ENCODE measurements around the gene R3HDM2.
"Not testable (repeated sequence)": the region's sequence is repeated elsewhere in the genome, so short reads cannot be mapped to it uniquely, and the experiment has no call there.

Gene R3HDM2

GRCh38 chr12:57300961-57301584, 129.8 kb downstream of the R3HDM2 start:
- no peak overlapping the region for H3K9ac ChIP-seq (ENCODE audit: low read depth, low read length)
- no peak overlapping the region for H3K4me2 ChIP-seq (ENCODE audit: low read length)
- H3K27me3 ChIP-seq (ENCODE audit: control insufficient read depth, insufficient read depth, low read length) = no peaks in the 10 kb centered on the region
- H3K36me3 ChIP-seq (ENCODE audit: insufficient read depth, low read length) = peaks cover 29% of the 10 kb centered on the region
- H3K4me1 ChIP-seq (ENCODE audit: control insufficient read depth, insufficient read depth, low read length) = no peaks in the 10 kb centered on the region
- no peaks in the 10 kb centered on the region for H3K9me3 ChIP-seq (replicated peaks; ENCODE audit: low read length)
- H3K4me3 ChIP-seq (ENCODE audit: low read length) = no peak overlapping the region

DNA sequence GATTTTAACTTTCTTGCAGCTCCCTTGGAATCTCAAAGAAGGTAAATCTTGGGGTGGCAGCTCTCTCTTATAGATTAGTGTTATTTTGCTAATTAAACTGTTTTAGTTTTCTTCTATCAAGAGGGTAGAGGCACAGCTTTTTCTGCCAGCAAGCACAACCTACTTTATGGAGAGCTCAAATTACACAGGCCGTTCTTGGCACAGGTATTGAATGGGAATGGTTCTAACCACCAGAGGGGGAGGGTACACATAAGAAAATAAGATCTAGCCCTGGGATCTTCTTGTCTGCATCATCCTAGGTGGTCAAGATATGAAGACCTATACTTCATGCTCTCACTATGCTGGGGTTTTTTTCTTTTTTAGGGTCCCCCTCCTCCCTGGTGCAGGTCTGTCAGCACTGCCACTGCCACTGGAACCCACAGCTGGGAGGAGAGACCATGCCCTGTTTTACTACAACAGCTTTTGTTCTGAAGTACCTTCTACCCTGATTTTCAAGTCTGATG, 131.3 kb downstream of the R3HDM2 start:
- no peak overlapping the region for H3K9ac ChIP-seq (ENCODE audit: low read depth, low read length)
- H3K36me3 ChIP-seq (ENCODE audit: insufficient read depth, low read length) = peaks cover 35% of the 10 kb centered on the region
- no peak overlapping the region for H3K4me3 ChIP-seq (ENCODE audit: low read length)
- H3K27me3 ChIP-seq (ENCODE audit: control insufficient read depth, insufficient read depth, low read length) = no peaks in the 10 kb centered on the region
- H3K4me2 ChIP-seq (ENCODE audit: low read length) = no peak overlapping the region
- H3K9me3 ChIP-seq (replicated peaks; ENCODE audit: low read length) = no peaks in the 10 kb centered on the region
- H3K4me1 ChIP-seq (ENCODE audit: control insufficient read depth, insufficient read depth, low read length) = no peaks in the 10 kb centered on the region

DNA sequence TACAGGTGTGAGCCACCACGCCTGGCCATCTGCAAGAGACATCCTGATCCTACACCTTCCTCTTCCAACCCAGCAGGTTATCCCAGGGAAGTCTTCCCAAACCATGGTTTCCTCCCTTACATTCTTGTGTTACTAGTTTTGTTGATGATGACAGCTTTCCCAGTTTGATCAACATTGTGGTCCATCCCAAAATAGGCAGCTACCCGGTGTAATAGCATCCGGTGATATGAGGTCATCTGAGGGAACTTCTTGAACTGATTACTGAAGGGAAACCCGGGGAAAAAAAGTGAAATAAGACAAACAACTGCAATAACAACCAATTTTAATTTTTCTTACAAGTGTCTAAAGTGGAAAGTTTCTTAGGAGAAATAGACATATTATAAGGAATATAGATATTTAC, 134.6 kb downstream of the R3HDM2 start:
- no peaks in the 10 kb centered on the region for H3K9me3 ChIP-seq (replicated peaks; ENCODE audit: low read length)
- H3K36me3 ChIP-seq (ENCODE audit: insufficient read depth, low read length) = peaks cover 50% of the 10 kb centered on the region
- no peaks in the 10 kb centered on the region for H3K27me3 ChIP-seq (ENCODE audit: control insufficient read depth, insufficient read depth, low read length)
- H3K4me2 ChIP-seq (ENCODE audit: low read length) = no peak overlapping the region
- H3K4me3 ChIP-seq (ENCODE audit: low read length) = no peak overlapping the region
- no peak overlapping the region for H3K9ac ChIP-seq (ENCODE audit: low read depth, low read length)
- H3K4me1 ChIP-seq (ENCODE audit: control insufficient read depth, insufficient read depth, low read length) = no peaks in the 10 kb centered on the region

DNA sequence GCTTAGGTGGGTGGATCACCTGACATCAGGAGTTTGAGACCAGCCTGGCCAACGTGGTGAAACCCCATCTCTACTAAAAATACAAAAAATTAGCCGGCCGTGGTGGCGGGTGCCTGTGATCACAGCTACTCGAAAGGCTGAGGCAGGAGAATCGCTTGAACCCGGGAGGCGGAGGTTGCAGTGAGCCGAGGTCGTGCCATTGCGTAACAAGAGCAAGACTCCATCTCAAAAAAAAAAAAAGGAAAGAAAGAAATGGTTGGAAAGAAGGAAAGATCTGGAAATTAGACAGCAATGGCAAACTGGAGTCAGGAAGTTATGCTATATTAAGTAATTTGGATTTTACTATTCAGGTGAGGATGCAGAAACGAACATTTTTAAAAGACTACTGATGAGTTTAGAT, 148.8 kb downstream of the R3HDM2 start:
- peaks cover 16% of the 10 kb centered on the region for H3K4me1 ChIP-seq (ENCODE audit: control insufficient read depth, insufficient read depth, low read length)
- H3K9me3 ChIP-seq (replicated peaks; ENCODE audit: low read length); H3K27me3 ChIP-seq (ENCODE audit: control insufficient read depth, insufficient read depth, low read length); H3K4me3 ChIP-seq (ENCODE audit: low read length); H3K4me2 ChIP-seq (ENCODE audit: low read length); H3K9ac ChIP-seq (ENCODE audit: low read depth, low read length): not testable (repeated sequence)
- H3K36me3 ChIP-seq (ENCODE audit: insufficient read depth, low read length) = peaks cover 24% of the 10 kb centered on the region

DNA sequence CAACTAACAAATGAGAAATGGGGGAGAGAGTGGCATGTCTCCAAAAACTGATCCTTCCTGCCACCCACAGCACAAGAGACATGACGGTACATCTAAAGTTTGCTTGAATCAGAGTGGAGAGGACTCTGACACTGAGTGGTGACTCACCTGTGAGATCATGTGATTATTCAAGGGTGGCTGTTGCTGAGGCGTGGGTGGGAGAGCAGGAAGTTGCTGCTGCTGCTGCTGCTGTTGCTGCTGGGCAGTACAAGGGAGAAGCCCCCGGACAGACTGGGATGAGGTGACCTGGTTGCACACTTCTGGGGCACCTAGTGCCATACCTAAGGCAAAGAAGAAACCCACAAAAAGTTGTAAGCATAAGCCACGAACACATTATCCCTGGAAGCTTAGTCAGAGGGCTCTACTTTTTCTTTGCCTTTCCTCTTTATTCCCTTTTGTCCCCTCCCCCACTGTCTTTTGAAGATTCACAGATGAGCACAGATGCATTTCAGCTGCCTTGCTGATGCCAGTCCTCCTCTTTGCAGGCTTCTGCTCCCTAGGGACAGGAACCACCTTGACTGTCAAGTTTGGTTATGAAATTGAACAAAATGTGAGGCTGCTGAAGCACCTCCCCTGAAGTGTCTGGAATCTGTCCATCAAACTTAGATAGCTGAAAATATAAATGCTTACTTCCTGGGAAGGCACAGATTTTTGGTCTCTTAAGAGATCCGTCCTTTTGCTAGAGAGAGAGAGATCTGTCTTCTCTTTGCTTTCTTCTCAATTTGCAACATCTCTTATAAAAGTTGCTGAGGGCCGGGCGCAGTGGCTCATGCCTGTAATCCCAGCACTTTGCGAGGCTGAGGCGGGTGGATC, 150.4 kb downstream of the R3HDM2 start:
- H3K36me3 ChIP-seq (ENCODE audit: insufficient read depth, low read length) = peaks cover 20% of the 10 kb centered on the region
- peak overlapping the region; percentile 51 for H3K4me3 ChIP-seq (ENCODE audit: low read length)
- peaks cover 16% of the 10 kb centered on the region for H3K4me1 ChIP-seq (ENCODE audit: control insufficient read depth, insufficient read depth, low read length)
- no peaks in the 10 kb centered on the region for H3K9me3 ChIP-seq (replicated peaks; ENCODE audit: low read length)
- H3K9ac ChIP-seq (ENCODE audit: low read depth, low read length) = peak overlapping the region; percentile 46
- no peaks in the 10 kb centered on the region for H3K27me3 ChIP-seq (ENCODE audit: control insufficient read depth, insufficient read depth, low read length)
- peak overlapping the region; percentile 79 for H3K4me2 ChIP-seq (ENCODE audit: low read length)

GRCh38 chr12:57278465-57279381, 152.1 kb downstream of the R3HDM2 start:
- Histone ChIP-seq H3K4me2 (ENCODE audit: low read length) (no peak overlapping the region), H3K4me3 (ENCODE audit: low read length) (no peak overlapping the region), H3K9me3 (replicated peaks; ENCODE audit: low read length) (no peaks in the 10 kb centered on the region), H3K27me3 (ENCODE audit: control insufficient read depth, insufficient read depth, low read length) (no peaks in the 10 kb centered on the region), H3K9ac (ENCODE audit: low read depth, low read length) (no peak overlapping the region), H3K4me1 (ENCODE audit: control insufficient read depth, insufficient read depth, low read length) (peaks cover 16% of the 10 kb centered on the region), H3K36me3 (ENCODE audit: insufficient read depth, low read length) (peaks cover 18% of the 10 kb centered on the region)

DNA sequence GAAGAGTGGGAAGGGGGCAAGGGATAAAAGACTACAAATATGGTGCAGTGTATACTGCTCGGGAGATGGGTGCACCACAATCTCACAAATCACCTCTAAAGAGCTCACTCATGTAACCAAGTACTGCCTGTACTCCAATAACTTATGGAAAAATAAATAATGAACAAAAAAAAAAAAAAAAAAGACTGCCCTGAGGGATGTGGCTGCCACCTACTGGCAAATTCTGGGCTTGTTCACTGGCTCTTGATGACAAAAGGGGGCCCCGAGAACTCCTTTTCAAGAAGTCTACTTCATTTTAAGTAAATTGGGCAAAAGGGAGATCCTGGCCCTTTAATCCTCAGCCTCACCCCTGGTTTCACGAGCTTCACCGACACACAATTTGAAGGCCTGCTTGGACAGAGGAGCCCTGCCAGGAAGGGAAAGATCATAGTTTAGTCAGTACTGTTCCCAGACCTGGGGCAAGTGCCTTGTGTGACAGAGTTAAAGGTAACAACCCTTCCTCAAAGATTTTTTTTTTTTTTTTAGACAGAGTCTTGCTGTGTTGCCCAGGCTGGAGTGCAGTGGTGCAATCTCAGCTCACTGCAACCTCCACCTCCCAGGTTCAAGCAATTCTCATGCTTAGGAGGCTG, 153.8 kb downstream of the R3HDM2 start:
- no peak overlapping the region for H3K4me2 ChIP-seq (ENCODE audit: low read length)
- H3K4me1 ChIP-seq (ENCODE audit: control insufficient read depth, insufficient read depth, low read length) = peaks cover 32% of the 10 kb centered on the region
- no peak overlapping the region for H3K4me3 ChIP-seq (ENCODE audit: low read length)
- H3K9ac ChIP-seq (ENCODE audit: low read depth, low read length) = no peak overlapping the region
- peaks cover 18% of the 10 kb centered on the region for H3K36me3 ChIP-seq (ENCODE audit: insufficient read depth, low read length)
- H3K9me3 ChIP-seq (replicated peaks; ENCODE audit: low read length) = no peaks in the 10 kb centered on the region
- no peaks in the 10 kb centered on the region for H3K27me3 ChIP-seq (ENCODE audit: control insufficient read depth, insufficient read depth, low read length)

- Histone ChIP-seq H3K36me3 (ENCODE audit: insufficient read depth, low read length) (peaks cover 25% of the 10 kb centered on the region), H3K4me1 (ENCODE audit: control insufficient read depth, insufficient read depth, low read length) (peaks cover 32% of the 10 kb centered on the region)
- not testable (repeated sequence) for H3K4me2 ChIP-seq (ENCODE audit: low read length); H3K4me3 ChIP-seq (ENCODE audit: low read length); H3K27me3 ChIP-seq (ENCODE audit: control insufficient read depth, insufficient read depth, low read length); H3K9ac ChIP-seq (ENCODE audit: low read depth, low read length); H3K9me3 ChIP-seq (replicated peaks; ENCODE audit: low read length)
These were observed 154.6 kb downstream of the R3HDM2 start for GRCh38 chr12:57276233-57276632.

- Histone ChIP-seq H3K9ac (ENCODE audit: low read depth, low read length) (peak overlapping the region; percentile 43), H3K27me3 (ENCODE audit: control insufficient read depth, insufficient read depth, low read length) (no peaks in the 10 kb centered on the region), H3K4me2 (ENCODE audit: low read length) (no peak overlapping the region), H3K36me3 (ENCODE audit: insufficient read depth, low read length) (peaks cover 34% of the 10 kb centered on the region), H3K4me1 (ENCODE audit: control insufficient read depth, insufficient read depth, low read length) (peaks cover 16% of the 10 kb centered on the region), H3K9me3 (replicated peaks; ENCODE audit: low read length) (no peaks in the 10 kb centered on the region), H3K4me3 (ENCODE audit: low read length) (no peak overlapping the region)
These were observed 157.3 kb downstream of the R3HDM2 start for GRCh38 chr12:57273516-57273915.

GRCh38 chr12:57272337-57273151, 158.3 kb downstream of the R3HDM2 start:
- H3K9me3 ChIP-seq (replicated peaks; ENCODE audit: low read length) = no peaks in the 10 kb centered on the region
- peaks cover 34% of the 10 kb centered on the region for H3K36me3 ChIP-seq (ENCODE audit: insufficient read depth, low read length)
- peak overlapping the region; percentile 2 for H3K4me2 ChIP-seq (ENCODE audit: low read length)
- H3K27me3 ChIP-seq (ENCODE audit: control insufficient read depth, insufficient read depth, low read length) = no peaks in the 10 kb centered on the region
- no peak overlapping the region for H3K4me3 ChIP-seq (ENCODE audit: low read length)
- H3K4me1 ChIP-seq (ENCODE audit: control insufficient read depth, insufficient read depth, low read length) = peaks cover 20% of the 10 kb centered on the region
- peak overlapping the region; percentile 43 for H3K9ac ChIP-seq (ENCODE audit: low read depth, low read length)
